Fibroblast of the aortic adventitia (primary cell): ENCODE results near the gene UBB. TPM values are rescaled to one million over a fixed set of nuclear protein-coding genes. Genes with fewer than 3 reads are reported as not detected.

Experiments
- DNase-seq: peaks from one replicate; pipeline ENCODE4 v3.0.0-alpha.2; 2010; ENCODE audit warnings: low read depth
- H3K4me3 ChIP-seq: 2 replicates; pipeline ENCODE4 v1.5.1; 2011; ENCODE audit warnings: low read depth, mild to moderate bottlenecking, control low read depth, low read length, moderate library complexity
- total RNA-seq: library from RNA; depleted of rRNA; stranded (reverse); fragments of >200 nt; gene quantifications from 2 replicates; pipeline ENCODE4 v1.2.3, GENCODE V29; 2012; ENCODE audit warnings: low replicate concordance
- TF ChIP-seq, protein P1 (sequence below): IDR thresholded peaks from 2 replicates; pipeline ENCODE4 v1.5.1; 2011; ENCODE audit warnings: mild to moderate bottlenecking, low read length, control low read depth, inconsistent platforms; ENCODE audit not compliant: insufficient read depth

UBB gene
- total RNA-seq, 1 donor = 1,074 TPM

DNA sequence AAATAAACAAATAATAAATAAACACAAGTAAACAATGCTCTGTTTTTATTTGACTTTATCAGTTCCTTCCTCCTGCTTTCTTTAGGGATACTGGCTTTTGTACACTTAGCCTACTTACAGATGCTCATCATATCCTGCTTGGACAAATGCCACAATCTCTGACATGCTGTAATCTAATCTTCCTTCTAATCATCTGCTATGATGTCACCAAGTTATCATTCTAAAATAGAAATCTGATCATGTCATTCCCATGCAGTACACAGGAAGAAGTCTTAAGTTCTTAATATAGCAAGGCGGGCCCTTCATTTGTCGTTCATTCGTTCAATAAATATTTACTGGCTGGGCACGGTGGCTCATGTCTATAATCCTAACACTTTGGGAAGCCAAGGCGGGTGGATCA lies 9.1 kb upstream of the UBB start:
- peak; percentile 73 for DNase-seq
- TF ChIP-seq, protein P1, sequence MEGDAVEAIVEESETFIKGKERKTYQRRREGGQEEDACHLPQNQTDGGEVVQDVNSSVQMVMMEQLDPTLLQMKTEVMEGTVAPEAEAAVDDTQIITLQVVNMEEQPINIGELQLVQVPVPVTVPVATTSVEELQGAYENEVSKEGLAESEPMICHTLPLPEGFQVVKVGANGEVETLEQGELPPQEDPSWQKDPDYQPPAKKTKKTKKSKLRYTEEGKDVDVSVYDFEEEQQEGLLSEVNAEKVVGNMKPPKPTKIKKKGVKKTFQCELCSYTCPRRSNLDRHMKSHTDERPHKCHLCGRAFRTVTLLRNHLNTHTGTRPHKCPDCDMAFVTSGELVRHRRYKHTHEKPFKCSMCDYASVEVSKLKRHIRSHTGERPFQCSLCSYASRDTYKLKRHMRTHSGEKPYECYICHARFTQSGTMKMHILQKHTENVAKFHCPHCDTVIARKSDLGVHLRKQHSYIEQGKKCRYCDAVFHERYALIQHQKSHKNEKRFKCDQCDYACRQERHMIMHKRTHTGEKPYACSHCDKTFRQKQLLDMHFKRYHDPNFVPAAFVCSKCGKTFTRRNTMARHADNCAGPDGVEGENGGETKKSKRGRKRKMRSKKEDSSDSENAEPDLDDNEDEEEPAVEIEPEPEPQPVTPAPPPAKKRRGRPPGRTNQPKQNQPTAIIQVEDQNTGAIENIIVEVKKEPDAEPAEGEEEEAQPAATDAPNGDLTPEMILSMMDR = no peak
- no peak overlapping the region for H3K4me3 ChIP-seq

DNA sequence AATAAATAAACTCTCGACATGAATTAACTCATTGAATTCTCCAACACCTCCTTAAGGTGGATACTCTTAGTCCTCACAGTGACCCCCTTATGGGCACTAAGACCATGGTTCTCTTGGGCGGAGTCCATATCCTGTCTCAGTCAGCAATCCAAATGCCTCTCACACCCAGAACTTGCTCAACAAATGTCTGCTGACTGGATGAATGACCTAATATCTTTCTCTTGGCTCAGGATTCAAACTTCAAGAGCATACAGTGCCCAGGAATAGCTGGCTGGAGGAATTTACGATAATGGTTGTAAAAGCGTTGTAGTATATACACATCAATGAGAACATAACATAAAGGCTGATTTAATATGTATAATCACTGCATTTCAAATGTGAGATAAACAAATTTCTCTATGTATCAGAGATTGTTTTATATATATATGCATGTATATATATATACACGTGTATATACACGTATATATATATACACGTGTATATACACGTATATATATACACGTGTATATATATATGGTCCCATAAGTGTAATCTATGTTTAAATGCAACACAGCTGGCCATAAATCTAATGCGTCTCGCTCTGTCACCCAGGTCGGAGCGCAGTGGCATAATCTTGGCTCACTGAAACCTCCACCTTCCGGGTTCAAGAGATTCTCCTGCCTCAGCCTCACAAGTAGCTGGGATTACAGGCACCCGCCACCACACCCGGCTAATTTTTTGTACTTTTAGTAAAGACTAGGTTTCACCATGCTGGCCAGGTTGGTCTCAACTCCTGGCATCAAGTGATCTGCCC lies 6.5 kb upstream of the UBB start:
- DNase-seq = peak; percentile 94
- no peak overlapping the region for H3K4me3 ChIP-seq
- TF ChIP-seq, protein P1 = no peak

DNA sequence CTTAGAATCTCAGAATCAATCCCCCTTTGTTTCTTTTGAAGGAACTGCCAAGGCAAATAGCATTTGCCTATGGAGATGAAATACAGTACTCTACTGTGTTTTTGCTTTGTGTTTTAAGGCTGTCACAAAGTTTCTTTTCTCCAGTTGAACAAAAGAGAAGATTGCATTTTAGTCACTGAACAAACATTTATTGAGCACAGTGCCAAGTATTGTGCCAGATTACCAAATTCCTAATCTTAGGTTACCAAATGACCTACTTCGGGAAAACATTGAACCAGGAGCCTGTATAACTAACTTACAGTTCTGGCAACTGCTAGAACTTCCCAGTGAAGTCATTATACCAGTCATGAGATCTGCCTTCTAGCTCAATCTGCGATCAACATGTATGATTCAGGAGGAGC lies 3.0 kb upstream of the UBB start:
- no peak overlapping the region for H3K4me3 ChIP-seq
- DNase-seq = peak; percentile 95
- TF ChIP-seq, protein P1 = no peak

DNA sequence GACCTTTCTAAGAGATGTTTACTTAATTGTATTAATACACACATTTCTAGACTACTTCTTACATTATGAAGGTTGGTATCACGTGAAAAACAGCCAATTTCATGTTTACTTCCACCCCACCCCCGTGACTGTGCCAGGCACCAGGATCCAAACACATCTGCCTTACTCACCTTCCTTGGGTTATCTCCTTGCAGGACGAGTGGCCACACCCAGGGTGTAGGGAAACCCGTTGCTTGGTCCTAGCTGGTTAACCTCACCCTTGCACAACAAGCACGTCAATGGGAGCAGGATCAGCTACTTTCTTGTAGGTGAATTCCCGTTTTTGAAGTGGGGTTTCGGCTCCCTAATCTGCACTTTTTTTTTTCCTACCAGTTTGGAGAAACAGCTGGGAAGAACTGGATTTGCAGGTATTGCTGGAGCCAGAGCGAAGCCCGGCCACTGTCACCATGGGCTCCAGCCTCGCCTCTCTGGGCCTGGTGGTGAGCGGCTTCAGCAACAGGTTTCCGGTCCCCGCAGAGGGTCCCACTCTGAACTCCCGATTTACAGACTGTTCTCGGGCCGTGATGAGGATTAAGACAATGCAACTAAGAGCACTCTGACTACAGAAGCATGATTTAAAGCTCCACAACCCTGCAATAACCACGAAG lies 2.1 kb upstream of the UBB start:
- TF ChIP-seq, protein P1 = no peak
- no peak for DNase-seq
- H3K4me3 ChIP-seq = no peak overlapping the region

DNA sequence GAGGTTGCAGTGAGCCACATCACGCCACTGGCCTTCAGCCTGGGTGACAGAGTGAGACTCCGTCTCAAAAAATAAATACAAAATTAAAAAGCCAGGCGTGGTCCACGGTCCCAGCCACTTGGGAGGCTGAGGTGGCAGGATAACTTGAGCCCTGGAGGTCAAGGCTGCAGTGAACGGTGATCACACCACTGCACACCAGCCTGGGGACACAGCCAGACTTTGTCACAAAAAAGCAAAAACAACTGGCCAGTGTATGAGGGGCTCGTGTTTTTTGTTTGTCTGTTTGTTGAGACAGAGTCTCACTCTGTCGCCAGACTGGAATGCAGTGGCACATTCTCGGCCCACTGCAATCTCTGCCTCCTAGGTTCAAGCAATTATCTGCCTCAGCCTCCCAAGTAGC lies 1.2 kb upstream of the UBB start:
- DNase-seq = no peak
- TF ChIP-seq, protein P1 = no peak

DNA sequence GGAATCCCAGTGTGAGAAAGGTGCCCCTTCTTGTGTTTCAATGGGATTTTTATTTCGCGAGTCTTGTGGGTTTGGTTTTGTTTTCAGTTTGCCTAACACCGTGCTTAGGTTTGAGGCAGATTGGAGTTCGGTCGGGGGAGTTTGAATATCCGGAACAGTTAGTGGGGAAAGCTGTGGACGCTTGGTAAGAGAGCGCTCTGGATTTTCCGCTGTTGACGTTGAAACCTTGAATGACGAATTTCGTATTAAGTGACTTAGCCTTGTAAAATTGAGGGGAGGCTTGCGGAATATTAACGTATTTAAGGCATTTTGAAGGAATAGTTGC lies 567 bp downstream of the UBB start:
- peak overlapping the region; percentile 72 for H3K4me3 ChIP-seq
- peak; percentile 49 for DNase-seq
- TF ChIP-seq, protein P1 = no peak

More for the DNA sequence above, 1.2 kb upstream of the UBB start:
- no peak overlapping the region for H3K4me3 ChIP-seq

DNA sequence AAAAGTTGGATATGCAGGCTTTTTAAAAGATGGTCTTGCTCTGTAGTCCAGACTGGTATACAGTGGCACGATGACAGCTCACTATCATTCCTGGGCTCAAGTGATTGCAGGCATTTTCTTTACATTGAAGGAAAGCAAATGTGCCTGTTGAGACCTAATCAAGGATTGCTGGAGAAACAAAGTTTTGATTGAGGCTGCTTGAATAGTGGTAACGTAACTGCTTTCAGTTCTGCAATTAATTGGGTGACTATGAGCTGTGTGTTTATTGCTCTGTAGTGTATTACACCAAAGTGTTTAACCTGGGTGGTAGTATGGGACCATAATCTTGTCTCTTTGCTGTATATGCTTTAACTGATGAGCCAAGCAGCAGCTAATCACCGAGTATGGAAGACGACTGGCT lies 2.3 kb downstream of the UBB start:
- peak overlapping the region; percentile 13 for H3K4me3 ChIP-seq
- no peak for DNase-seq
- TF ChIP-seq, protein P1 = no peak
